D721Med (cell line): ENCODE data around the gene NEDD4.
"Not testable (repeated sequence)": the region's sequence is repeated elsewhere in the genome, so short reads cannot be mapped to it uniquely, and the experiment has no call there.

ENCODE experiments used
- DNase-seq: peaks from one replicate; pipeline ENCODE4 v3.0.0; 2011; ENCODE audit warnings: low spot score; ENCODE audit not compliant: insufficient read length
- FAIRE-seq: peaks from 2 replicates; lab custom pipeline; 2011; peaks lifted over from hg19 to GRCh38; lab: Jason Lieb, UNC
- TF ChIP-seq, protein P1 (sequence below): IDR thresholded peaks from 2 replicates; pipeline ENCODE4 v1.5.1; 2012; ENCODE audit warnings: mild to moderate bottlenecking, control low read depth; ENCODE audit not compliant: insufficient read depth; ENCODE audit errors: missing control alignments

Gene NEDD4

DNA sequence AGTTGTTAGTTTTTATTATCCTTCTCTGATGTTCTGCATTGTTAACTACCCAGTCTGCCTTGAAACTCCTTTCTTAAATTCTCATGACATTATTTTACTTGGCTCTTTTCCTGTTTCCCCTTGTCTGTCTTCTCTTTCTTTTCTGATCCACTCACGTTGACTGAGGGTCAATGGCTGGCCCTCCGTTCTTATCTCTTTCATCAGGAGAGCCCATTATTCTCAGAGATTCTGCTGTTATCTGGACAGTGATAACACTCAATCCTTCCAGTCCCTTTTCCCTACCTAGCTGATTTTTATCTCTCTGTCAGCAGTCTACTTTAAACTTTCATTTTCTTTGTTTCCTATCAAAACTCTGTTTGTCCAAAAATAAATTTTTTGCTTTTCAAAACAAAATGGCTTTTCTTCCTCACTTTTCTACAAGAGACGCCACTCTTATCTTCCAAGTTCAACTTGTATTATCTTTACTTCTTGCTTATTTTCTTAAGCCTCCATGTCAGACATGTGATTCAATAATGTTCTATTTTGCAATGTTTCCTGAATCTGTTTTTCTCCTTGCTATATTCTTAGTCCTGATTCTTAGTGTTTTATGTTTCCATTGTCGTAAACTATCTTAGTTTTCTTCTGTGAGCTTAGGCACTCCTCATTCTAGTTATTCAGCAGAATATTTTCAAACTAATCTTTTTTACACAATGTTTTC, 120.2 kb downstream of the NEDD4 start:
- no peak for FAIRE-seq
- TF ChIP-seq, protein P1, sequence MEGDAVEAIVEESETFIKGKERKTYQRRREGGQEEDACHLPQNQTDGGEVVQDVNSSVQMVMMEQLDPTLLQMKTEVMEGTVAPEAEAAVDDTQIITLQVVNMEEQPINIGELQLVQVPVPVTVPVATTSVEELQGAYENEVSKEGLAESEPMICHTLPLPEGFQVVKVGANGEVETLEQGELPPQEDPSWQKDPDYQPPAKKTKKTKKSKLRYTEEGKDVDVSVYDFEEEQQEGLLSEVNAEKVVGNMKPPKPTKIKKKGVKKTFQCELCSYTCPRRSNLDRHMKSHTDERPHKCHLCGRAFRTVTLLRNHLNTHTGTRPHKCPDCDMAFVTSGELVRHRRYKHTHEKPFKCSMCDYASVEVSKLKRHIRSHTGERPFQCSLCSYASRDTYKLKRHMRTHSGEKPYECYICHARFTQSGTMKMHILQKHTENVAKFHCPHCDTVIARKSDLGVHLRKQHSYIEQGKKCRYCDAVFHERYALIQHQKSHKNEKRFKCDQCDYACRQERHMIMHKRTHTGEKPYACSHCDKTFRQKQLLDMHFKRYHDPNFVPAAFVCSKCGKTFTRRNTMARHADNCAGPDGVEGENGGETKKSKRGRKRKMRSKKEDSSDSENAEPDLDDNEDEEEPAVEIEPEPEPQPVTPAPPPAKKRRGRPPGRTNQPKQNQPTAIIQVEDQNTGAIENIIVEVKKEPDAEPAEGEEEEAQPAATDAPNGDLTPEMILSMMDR: no peak

DNA sequence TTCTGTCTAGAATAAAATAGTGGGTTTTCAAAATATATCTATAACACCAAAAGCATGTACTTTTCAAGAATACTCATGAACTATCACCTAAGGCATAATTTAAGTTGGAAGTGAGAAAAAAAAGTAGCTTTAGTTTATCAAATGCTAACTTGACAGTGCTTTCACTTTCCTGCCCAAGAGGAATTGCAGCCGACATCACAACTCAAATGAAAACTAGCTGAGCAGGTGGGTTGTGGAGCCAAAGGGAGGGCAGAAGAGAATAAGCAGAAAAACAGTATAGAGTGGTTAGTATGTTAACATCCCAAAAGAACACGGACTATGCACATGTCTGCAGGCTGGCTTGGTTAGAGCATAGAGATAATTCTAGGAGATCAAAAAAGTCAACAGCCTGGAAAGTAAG, 120.9 kb downstream of the NEDD4 start:
- DNase-seq (no peak), FAIRE-seq (no peak)
- TF ChIP-seq, protein P1: no peak

More for the DNA sequence above, 120.2 kb downstream of the NEDD4 start:
- DNase-seq: no peak

DNA sequence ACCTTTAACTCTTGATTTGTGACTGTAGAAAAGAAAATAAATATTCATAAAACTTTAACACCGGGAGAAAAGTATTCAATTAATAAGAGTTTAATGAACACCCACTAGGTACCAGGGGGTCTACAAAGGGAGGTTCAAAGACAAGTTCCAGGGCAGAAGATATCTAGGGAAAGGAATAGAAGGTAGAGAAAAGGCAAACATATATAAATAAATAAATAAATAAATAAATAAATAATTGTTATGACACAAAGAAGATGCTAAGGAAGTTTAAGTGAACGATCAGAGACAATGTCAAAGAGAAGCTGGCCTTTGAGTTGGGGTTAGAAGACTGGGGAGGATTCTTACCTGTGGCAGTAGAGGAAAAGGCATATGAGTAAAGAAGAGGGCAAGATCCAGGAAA, 123.8 kb downstream of the NEDD4 start:
- DNase-seq (no peak), FAIRE-seq (no peak)
- TF ChIP-seq, protein P1: no peak

DNA sequence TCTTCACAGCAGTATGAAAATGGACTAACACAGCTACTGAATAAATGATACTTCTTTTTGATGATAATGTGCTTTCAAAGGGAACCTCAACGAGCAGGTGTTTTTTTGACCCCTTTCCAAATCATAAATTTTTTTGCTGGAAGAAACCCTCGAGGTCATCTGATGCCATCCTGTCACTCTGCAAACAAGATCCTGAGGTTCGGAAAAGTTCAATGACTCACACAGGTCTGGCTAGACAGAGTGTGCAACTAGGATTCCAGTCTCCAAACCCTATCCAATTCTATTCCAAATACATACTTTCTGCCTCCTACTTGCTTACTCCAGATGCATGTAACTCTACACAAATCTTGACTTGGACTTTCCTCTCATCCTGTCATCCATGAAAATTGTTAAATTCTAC, 124.7 kb downstream of the NEDD4 start:
- no peak for DNase-seq
- FAIRE-seq: no peak
- TF ChIP-seq, protein P1: no peak

DNA sequence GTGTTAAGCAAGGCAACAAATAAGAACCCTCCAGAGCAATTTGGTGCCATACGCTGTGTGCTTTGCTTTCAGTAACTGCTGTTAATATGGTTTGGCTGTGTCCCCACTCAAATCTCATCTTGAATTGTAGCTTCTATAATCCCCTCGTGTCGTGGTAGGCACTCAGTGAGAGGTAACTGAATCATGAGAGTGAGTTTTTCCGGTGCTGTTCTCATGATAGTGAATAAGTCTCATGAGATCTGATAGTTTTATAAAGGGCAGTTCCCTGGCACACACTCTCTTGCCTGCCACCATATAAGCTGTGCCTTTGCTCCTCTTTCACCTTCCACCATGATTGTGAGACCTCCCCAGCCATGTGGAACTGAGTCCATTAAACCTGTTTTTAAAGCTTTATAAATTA, 125.1 kb downstream of the NEDD4 start:
- not testable (repeated sequence) for DNase-seq, FAIRE-seq

DNA sequence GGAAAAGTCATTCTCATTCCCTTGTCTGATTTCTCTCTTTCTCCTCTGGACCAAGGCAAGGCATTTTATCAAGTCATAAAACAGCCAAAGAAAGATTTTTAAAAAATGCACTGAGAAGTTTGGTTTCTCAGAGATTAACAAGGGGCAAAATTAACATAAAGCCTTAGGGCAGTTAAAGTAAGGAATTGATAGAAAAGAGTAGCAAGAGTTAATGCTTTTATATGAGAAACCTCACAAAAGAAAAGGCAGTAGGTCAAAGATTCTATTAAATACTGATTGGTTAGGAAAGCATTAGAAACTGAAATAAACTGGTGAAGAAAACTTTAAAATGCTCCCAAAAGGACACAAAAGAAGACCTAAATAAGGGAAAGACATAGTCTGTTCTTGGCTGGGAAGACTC, 129.5 kb downstream of the NEDD4 start:
- FAIRE-seq: no peak

DNA sequence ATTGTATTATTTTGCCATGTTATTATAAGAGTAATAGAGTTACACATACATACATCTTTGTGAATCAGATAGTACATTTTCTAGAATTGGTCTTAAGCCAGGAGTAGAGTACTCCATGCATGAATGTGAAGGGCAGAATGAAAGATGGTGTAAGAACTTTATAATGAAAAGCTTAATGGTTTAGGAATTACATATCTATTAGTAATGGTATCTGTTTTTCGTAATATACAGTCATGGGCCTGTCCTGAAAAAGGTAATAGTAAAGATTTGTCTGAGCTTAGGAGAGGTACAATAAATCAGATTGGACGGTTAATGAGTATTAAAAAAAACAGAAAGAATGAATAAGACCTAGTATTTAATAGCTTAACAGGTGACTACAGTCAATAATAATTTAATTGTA, 132.3 kb downstream of the NEDD4 start:
- TF ChIP-seq, protein P1: no peak
- no peak for DNase-seq
- no peak for FAIRE-seq

More for the DNA sequence above, 129.5 kb downstream of the NEDD4 start:
- TF ChIP-seq, protein P1: no peak
- no peak for DNase-seq

DNA sequence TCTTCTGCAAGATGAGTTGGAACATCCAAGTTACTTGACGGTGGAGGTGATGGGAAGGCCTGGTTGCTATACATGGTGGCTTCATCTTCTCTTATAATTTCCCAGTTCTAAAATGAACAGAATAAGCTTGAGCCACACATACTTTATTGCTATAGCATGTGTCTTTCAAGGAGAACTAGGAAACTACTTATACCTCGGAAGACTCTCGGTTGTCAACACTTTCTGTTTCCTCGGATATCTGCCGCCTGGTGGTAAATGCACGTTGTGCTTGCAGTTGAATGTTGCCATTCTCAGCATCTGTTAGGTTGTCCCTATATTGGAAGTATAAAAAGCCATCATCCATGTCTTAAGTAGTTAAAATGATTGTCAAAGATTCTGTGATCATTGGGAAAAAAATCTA, 132.9 kb downstream of the NEDD4 start:
- no peak for DNase-seq
- FAIRE-seq: no peak
- TF ChIP-seq, protein P1: no peak
